Tibial nerve (tissue), 4 donors: Measurements from ENCODE around the gene TTC31. TPM values are rescaled to one million over a fixed set of nuclear protein-coding genes. Genes with fewer than 3 reads are reported as not detected.

Experiments
- DNase-seq, 2 donors: peaks; one replicate each; pipeline ENCODE4 v3.0.0-alpha.2; 2019; ENCODE audit warnings: low spot score in 2 of 2
- H3K27ac ChIP-seq, 4 donors: fragments of 200-600 bp; sonication (generic) in 3 of 4; one replicate each; pipeline ENCODE4 v1.5.1; 2017 to 2019; ENCODE audit warnings: mild to moderate bottlenecking in 1 of 4
- H3K27me3 ChIP-seq, 2 donors: fragments of 200-600 bp; sonication (generic) in 1 of 2; one replicate each; pipeline versions ENCODE4 v1.5.1 to v1.6.0; 2017 to 2019
- H3K36me3 ChIP-seq, 3 donors: fragments of 200-600 bp; sonication (generic); one replicate each; pipeline ENCODE4 v1.5.1; 2018 to 2019
- H3K4me1 ChIP-seq, 4 donors: fragments of 200-600 bp; sonication (generic) in 3 of 4; one replicate each; pipeline ENCODE4 v1.5.1; 2017 to 2019
- H3K4me3 ChIP-seq, 4 donors: fragments of 200-600 bp; sonication (generic) in 3 of 4; one replicate each; pipeline ENCODE4 v1.5.1; 2017 to 2019; ENCODE audit warnings: mild to moderate bottlenecking in 1 of 4, moderate library complexity in 1 of 4
- H3K9me3 ChIP-seq, 4 donors: fragments of 200-600 bp; sonication (generic) in 3 of 4; one replicate each; pipeline ENCODE4 v1.5.1; 2017 to 2019
- CTCF ChIP-seq, 5 experiments: fragments of 200-600 bp in 3 of 5; fragments of 450-650 bp in 2 of 5; sonication (generic) in 3 of 5; IDR thresholded peaks; one replicate each; pipeline ENCODE4 v1.5.1; 2016 to 2019; ENCODE audit warnings: antibody characterized with exemption in 5 of 5, mild to moderate bottlenecking in 3 of 5, moderate library complexity in 2 of 5
- EP300 ChIP-seq, 2 donors: sonication (generic); formaldehyde crosslinking; IDR thresholded peaks; one replicate each; pipeline ENCODE4 v1.6.1; 2017; ENCODE audit warnings: antibody characterized with exemption in 2 of 2, mild to moderate bottlenecking in 1 of 2
- POLR2A ChIP-seq, 2 donors: fragments of 450-650 bp; IDR thresholded peaks; one replicate each; pipeline ENCODE4 v1.6.1; 2017; ENCODE audit warnings: antibody characterized with exemption in 2 of 2, mild to moderate bottlenecking in 2 of 2, moderate library complexity in 2 of 2
- WGBS, 2 donors: methylation state at CpG; one replicate each; pipeline ENCODE4 v1.1.5; 2018; 5-methylcytosine and 5-hydroxymethylcytosine counted together
- total RNA-seq, 4 donors: library from RNA; depleted of rRNA; stranded (reverse); fragments of >200 nt; gene quantifications; one replicate each; pipeline ENCODE4 v1.1.0, GENCODE V29; 2016

Gene TTC31
- total RNA-seq, 4 donors from 2014 or later: 14.6 to 43.3 (median 36.4) TPM

GRCh38 chr2:74530239-74531187 is 47.6 kb downstream of the TTC31 start:
- Histone ChIP-seq H3K36me3 (peaks cover 0 to 70% (median 12%) of the 10 kb centered on the region in 3 donors), H3K9me3 (no peaks in the 10 kb centered on the region), H3K27ac (peak overlapping the region; percentile 54 to 90 (median 84)), H3K4me3 (peak overlapping the region; percentile 63 to 96 (median 77)), H3K27me3 (no peaks in the 10 kb centered on the region), H3K4me1 (peaks cover 0 to 34% (median 19%) of the 10 kb centered on the region in 4 donors)
- DNase-seq: no peak
- TF ChIP-seq POLR2A (IDR thresholded peaks at IDR 0.05) (no peak), CTCF (IDR thresholded peaks at IDR 0.05) (no peak), EP300 (IDR thresholded peaks at IDR 0.05) (no peak)
- 2% methylated on average over 42 of the region's 54 CpGs for WGBS, 2 donors

GRCh38 chr2:74531666-74532065 is 48.8 kb downstream of the TTC31 start:
- Histone ChIP-seq H3K9me3 (no peaks in the 10 kb centered on the region), H3K4me1 (peaks cover 0 to 34% (median 19%) of the 10 kb centered on the region in 4 donors), H3K27ac (peak overlapping the region in 1 of 4 donors; percentile 25), H3K36me3 (peaks cover 0 to 59% (median 5%) of the 10 kb centered on the region in 3 donors), H3K4me3 (no peak overlapping the region), H3K27me3 (no peaks in the 10 kb centered on the region)
- 79 to 81% methylated on average over 7 of the region's 7 CpGs for WGBS, 2 donors
- no peak for DNase-seq
- TF ChIP-seq EP300 (IDR thresholded peaks at IDR 0.05): no peak
- TF ChIP-seq CTCF (IDR thresholded peaks at IDR 0.05): no peak
- no peak for TF ChIP-seq POLR2A (IDR thresholded peaks at IDR 0.05)

- Histone ChIP-seq H3K27ac (no peak overlapping the region), H3K27me3 (no peaks in the 10 kb centered on the region), H3K9me3 (no peaks in the 10 kb centered on the region), H3K4me1 (peaks cover 0 to 34% (median 19%) of the 10 kb centered on the region in 4 donors), H3K4me3 (no peak overlapping the region), H3K36me3 (peaks cover 0 to 53% (median 0%) of the 10 kb centered on the region in 3 donors)
- no peak for DNase-seq
- TF ChIP-seq CTCF (IDR thresholded peaks at IDR 0.05) (peak in 2 of 5 experiments; percentile 14 to 27), POLR2A (IDR thresholded peaks at IDR 0.05) (no peak)
Observed at GRCh38 chr2:74532222-74532621, 49.3 kb downstream of the TTC31 start.

- WGBS, 2 donors: 79 to 80% methylated on average over 4 of the region's 4 CpGs
- Histone ChIP-seq H3K9me3 (no peaks in the 10 kb centered on the region), H3K27ac (no peak overlapping the region), H3K36me3 (peaks cover 0 to 41% (median 0%) of the 10 kb centered on the region in 3 donors), H3K4me1 (peaks cover 0 to 24% (median 14%) of the 10 kb centered on the region in 4 donors), H3K27me3 (no peaks in the 10 kb centered on the region), H3K4me3 (no peak overlapping the region)
- DNase-seq: no peak
- TF ChIP-seq EP300 (IDR thresholded peaks at IDR 0.05) (no peak), POLR2A (IDR thresholded peaks at IDR 0.05) (no peak), CTCF (IDR thresholded peaks at IDR 0.05) (no peak)
Observed at GRCh38 chr2:74533464-74533863, 50.6 kb downstream of the TTC31 start.

- TF ChIP-seq POLR2A (IDR thresholded peaks at IDR 0.05) (no peak), EP300 (IDR thresholded peaks at IDR 0.05) (no peak), CTCF (IDR thresholded peaks at IDR 0.05) (no peak)
- DNase-seq: no peak
- Histone ChIP-seq H3K9me3 (no peaks in the 10 kb centered on the region), H3K27ac (no peak overlapping the region), H3K27me3 (no peaks in the 10 kb centered on the region), H3K4me1 (peaks cover 0 to 17% (median 9%) of the 10 kb centered on the region in 4 donors), H3K4me3 (no peak overlapping the region), H3K36me3 (peaks cover 0 to 40% (median 0%) of the 10 kb centered on the region in 3 donors)
- WGBS, 2 donors: 72 to 78% methylated on average over 12 of the region's 12 CpGs
Observed at GRCh38 chr2:74534411-74534810, 51.5 kb downstream of the TTC31 start.
